HG03108 (cell line): ENCODE results near the gene ENOX2.
"Not testable (repeated sequence)": the region's sequence is repeated elsewhere in the genome, so short reads cannot be mapped to it uniquely, and the experiment has no call there.

ENCODE experiments used
- ATAC-seq: cut with Tn5 transposase; IDR thresholded peaks from one replicate; pipeline ENCODE4 v1.9.1; 2021; ENCODE audit warnings: moderate library complexity; ENCODE audit not compliant: unreplicated experiment

The ENOX2 gene

GRCh38 chrX:130769835-130770234, 133.2 kb downstream of the ENOX2 start:
- ATAC-seq, result no peak

- no peak for ATAC-seq
Observed at GRCh38 chrX:130758072-130758471, 144.9 kb downstream of the ENOX2 start.

GRCh38 chrX:130756233-130756632, 146.8 kb downstream of the ENOX2 start:
- no peak for ATAC-seq

GRCh38 chrX:130754353-130754752, 148.7 kb downstream of the ENOX2 start:
- ATAC-seq, result no peak

GRCh38 chrX:130746709-130747342, 156.2 kb downstream of the ENOX2 start:
- ATAC-seq, result no peak

DNA sequence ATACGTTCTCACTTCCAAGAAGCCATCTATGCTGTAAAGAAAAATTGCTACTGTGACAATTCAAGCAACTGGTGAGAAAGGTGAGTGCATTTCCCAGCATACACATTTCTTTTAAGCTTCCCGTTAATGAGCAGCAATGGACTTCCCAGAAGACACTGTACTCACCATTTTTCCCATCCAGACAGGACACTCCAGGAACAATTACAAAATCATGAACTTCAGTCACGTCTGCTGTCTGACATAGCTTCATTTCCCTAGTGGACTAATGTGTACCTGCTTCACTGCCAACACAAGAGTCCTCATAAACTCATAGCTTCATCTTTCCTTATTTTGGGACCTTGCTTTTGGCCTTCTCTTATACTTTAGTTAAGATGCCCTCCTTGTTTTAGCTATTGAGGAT, 156.9 kb downstream of the ENOX2 start:
- no peak for ATAC-seq

DNA sequence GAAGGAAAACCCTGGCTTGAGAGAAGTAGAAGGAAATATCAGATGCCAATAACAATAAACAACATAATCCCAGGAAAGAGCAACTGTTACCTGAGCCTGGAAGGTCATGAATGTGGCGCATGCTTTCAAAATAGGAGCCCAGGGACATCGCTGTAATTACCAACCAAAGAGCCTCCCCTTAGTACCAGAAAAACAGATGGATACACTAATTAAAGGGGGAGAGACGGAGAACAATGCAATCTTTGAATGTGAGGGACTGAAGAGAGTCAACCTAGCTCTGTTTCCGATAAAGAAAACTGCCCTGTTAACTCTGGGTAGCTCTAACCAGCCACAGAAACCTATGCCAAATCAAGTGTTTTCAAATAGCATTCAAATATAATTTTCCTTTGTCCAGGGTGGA, 161.4 kb downstream of the ENOX2 start:
- no peak for ATAC-seq

DNA sequence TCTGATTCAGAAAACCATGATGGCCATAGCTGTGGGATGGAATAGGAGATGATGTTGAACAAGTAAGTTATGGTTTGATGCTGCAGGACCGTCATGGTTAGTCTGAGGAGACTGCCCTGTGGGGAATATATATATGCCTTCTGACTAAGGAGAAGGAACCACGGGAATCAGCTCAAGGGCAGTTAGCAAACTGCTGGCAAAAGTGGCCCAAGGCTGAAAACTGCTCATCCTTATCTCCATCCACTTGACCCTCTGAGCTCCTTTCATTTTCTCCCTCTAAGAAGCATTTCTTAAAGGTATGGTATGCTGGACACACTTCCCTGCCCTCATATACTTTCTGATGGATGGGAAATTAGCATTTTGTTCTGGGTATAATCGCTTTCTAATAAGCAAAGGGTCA, 161.9 kb downstream of the ENOX2 start:
- ATAC-seq, result no peak

- ATAC-seq, result no peak
Observed at GRCh38 chrX:130738638-130739195, 164.3 kb downstream of the ENOX2 start.

DNA sequence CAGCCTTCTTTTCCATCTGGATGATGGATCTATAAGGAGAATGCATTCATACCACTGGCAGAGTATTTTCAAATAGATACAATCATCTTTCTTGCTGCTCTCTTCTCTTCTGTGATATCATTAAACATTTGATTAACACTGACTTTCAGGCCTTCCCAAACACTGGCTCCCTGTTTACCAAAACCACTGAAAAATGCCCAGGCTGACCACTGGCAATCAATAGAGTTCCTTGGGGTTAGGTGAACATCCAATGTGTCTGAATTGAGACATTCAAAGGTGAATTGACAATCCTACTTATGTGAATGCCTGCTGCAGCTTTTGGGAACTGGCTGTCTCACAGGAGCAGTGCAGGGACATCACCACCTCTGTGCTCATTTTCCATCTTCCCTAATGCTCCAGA, 168.3 kb downstream of the ENOX2 start:
- no peak for ATAC-seq

DNA sequence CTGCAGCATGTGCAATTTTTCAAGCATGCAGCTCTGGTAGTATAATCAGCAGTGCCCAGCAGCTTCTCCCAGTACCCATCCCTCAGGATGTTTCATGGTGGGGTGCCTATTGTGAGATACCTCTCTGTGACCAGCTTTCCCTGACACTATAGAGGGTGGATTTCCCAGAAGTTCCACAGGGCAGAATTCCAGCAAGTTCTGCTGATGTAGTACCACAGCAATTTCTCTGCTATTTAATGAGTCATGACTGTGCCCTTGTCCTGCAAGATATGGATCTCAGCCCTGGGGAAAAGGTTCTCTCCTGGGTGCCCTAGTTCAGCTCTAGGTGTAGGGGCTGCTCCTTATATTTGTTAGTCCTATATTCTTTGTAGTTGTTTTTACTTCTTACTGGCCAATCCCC, 174.8 kb downstream of the ENOX2 start:
- ATAC-seq, result no peak

GRCh38 chrX:130726661-130727060, 176.3 kb downstream of the ENOX2 start:
- no peak for ATAC-seq

DNA sequence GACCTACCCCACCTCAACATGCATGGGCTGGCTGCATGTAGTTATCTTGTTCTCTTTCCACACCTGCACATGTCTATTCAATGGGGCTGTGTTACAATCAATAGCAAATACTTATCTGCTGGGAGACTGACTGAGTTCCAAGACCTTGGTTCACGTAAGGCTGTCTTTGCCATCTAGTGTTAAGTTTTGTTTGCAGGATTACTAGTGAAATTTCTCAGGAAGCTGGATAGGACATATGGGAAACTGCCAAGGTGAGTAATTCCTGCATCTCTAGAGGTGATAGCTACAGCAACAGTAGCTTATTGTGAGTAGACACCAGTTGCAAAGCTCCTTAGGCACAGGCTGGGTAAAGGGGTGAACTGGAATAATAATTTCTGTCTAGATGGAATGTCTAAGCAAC, 177.5 kb downstream of the ENOX2 start:
- ATAC-seq, result no peak

DNA sequence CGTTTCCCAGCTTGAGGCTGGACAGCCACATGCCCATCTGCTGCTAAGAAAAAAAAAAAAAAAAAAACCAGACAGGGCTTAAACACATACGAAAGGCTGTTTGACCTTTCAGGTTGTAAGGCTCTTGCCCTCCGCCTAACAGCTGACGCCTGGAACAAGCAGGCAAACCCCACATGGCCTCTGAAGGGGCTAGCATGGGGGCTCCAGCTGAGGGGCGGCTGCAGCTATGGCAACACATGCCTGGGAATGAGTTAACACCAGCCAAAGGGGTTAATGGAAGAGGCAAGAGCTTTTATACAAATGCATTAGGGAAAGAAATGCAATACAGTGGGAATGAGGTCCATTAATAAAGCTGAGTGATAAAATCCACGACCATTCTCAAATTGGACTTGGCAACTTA, 183.6 kb downstream of the ENOX2 start:
- ATAC-seq, result no peak

- ATAC-seq, result no peak
Observed at GRCh38 chrX:130718137-130718536, 184.9 kb downstream of the ENOX2 start.

DNA sequence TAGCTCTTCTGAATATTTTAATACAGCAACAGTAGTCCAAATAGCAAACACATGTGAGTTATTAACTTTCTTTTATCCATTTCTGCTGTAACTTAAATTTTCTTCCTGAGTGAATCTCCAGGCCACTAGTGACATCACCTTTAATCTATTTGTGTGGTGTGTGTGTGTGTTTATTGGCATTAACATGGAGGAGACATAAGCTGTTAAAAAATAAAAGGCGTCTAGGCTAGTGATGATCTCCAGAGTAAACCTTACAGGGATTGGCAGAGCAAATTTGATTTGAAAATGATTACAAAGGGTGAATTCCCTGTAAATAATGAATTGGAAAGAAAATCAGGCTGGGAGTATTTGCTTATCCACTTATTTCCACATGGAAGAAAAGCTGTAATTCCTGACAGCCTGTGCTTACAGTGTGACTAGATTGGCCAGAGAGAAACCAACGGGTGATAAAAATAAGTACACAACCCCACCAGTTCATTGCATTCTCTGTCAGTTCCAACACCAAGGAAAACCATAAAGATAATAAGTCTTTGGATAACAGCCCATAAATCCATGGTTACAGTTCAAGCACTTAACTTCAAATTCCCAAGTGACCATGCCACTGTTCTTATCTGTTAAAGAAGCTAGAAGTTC, 186.1 kb downstream of the ENOX2 start:
- ATAC-seq, result no peak

- ATAC-seq, result no peak
Observed at GRCh38 chrX:130716346-130716745, 186.7 kb downstream of the ENOX2 start.

- no peak for ATAC-seq
Observed at GRCh38 chrX:130715299-130715698, 187.7 kb downstream of the ENOX2 start.

DNA sequence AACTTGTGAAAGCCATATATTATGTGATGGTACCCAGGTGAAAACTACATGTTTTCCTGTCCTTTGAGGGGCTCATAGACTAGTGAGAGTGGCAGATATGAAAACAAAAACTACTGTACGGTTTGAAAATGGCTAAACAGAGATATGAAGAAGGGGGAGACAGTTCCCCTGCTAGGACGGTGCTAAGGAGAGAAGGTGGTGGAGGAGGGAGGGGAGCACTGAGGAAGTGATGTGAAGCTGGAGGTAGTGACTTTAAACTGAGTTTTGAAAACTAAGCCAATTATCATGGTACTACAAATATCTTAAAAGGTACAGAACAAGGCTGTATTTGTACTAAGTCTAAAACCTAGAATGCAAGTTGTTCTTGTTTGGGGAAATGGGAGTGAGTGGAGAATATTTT, 188.3 kb downstream of the ENOX2 start:
- ATAC-seq, result no peak

GRCh38 chrX:130714135-130714534, 188.9 kb downstream of the ENOX2 start:
- ATAC-seq, result no peak

DNA sequence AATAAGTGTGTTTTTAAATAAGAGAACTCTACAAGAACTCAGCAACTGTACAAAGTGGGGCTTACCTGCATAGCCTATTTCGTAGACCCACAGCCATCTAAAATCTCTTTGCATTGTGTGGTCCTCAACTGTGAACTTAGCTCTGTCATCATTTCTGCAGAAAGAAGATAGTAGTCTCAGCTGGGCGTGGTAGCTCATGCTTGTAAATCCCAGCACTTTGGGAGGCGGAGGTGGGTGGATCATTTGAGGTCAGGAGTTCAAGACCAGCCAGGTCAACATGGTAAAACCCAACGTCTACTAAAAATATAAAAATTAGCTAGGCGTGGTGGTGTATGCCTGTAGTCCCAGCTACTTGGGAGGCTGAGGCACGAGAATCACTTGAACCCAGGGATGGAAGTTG, 193.8 kb downstream of the ENOX2 start:
- ATAC-seq, result not testable (repeated sequence)

DNA sequence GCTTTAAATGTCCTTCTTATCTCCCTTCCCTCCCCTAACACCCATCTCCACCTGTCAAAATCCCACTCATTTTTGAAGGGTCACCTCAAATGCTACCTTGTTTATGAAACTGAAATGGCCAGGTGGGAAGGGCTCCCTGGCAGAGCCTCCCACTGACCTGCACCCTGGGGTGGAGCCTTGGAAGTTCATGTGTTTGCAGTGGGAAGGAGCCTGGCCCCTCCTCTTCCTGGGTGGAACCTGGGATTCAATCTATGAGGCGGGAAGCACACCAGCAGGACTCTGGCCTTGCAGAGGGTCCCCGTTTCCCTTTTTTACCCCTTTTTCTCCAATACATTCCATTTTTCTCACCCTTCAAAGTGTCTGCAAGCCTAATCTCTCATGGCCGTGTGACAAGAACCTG, 197.4 kb downstream of the ENOX2 start:
- no peak for ATAC-seq
